A549 (cell line): Measurements from ENCODE around the gene ZNF831. TPM values are rescaled to one million over a fixed set of nuclear protein-coding genes. Genes with fewer than 3 reads are reported as not detected.

Experiments
- ATAC-seq, 2 experiments: fragments of 200-7000 bp in 1 of 2; fragments of >200 bp in 1 of 2; cut with Nextera tagmentation in 1 of 2; cut with Tn5 transposase in 1 of 2; 3 replicates each; pipeline versions ENCODE4 v1.8.0 to v1.9.1; 2018 to 2020; ENCODE audit warnings: mild to moderate bottlenecking in 1 of 2, moderate library complexity in 1 of 2
- CTCF ChIA-PET: fragments of 300-600 bp; sonication (Branson Sonifier 250); formaldehyde crosslinking; extraction: SDS; loops from one replicate; lab custom pipeline; 2021; ENCODE audit warnings: antibody characterized with exemption, inconsistent platforms; lab: Yijun Ruan, JAX
- POLR2A ChIA-PET: fragments of 350-600 bp; formaldehyde crosslinking; extraction: SDS; loops from one replicate; lab custom pipeline; 2021; ENCODE audit warnings: antibody characterized with exemption, inconsistent platforms; lab: Yijun Ruan, JAX
- DNase-seq, 2 experiments: peaks; one replicate each; pipeline versions ENCODE4 v3.0.0 to v3.0.0-alpha.2; 2011 to 2016; ENCODE audit warnings: low read depth in 1 of 2, low spot score in 1 of 2
- FAIRE-seq: peaks from 2 replicates; lab custom pipeline; 2011; peaks lifted over from hg19 to GRCh38; lab: Jason Lieb, UNC
- H3K27ac ChIP-seq, 2 experiments: fragments of >200 bp; sonication (Bioruptor Twin); formaldehyde crosslinking; 3 replicates each; pipeline ENCODE4 v1.5.1; 2016 to 2017
- H3K4me1 ChIP-seq: fragments of >200 bp; sonication (Bioruptor Twin); formaldehyde crosslinking; 3 replicates; pipeline ENCODE4 v1.6.1; 2016
- H3K4me2 ChIP-seq: fragments of >200 bp; sonication (Bioruptor Twin); formaldehyde crosslinking; 3 replicates; pipeline ENCODE4 v1.6.1; 2016
- H3K4me3 ChIP-seq: fragments of >200 bp; sonication (Bioruptor Twin); formaldehyde crosslinking; 3 replicates; pipeline ENCODE4 v1.5.1; 2016
- H3K9me3 ChIP-seq: fragments of >200 bp; sonication (Bioruptor Twin); formaldehyde crosslinking; 3 replicates; pipeline ENCODE4 v1.6.1; 2016
- CBX8 ChIP-seq: fragments of 200-600 bp; sonication (generic); IDR thresholded peaks from 2 replicates; pipeline ENCODE4 v1.6.1; 2016
- EHF ChIP-seq: fragments of 250-450 bp; sonication (Bioruptor Pico); IDR thresholded peaks from 2 replicates; pipeline ENCODE4 v1.5.0; 2020; ENCODE audit warnings: mild to moderate bottlenecking
- EHMT2 ChIP-seq: fragments of 200-600 bp; sonication (generic); IDR thresholded peaks from 2 replicates; pipeline ENCODE4 v1.6.1; 2016; ENCODE audit warnings: antibody characterized with exemption, low read depth, mild to moderate bottlenecking, moderate library complexity
- ELK1 ChIP-seq: fragments of 150-350 bp; IDR thresholded peaks from 2 replicates; pipeline ENCODE4 v1.6.1; 2014; ENCODE audit warnings: low read depth, mild to moderate bottlenecking, low read length
- ESRRA ChIP-seq: fragments of 150-350 bp; IDR thresholded peaks from 2 replicates; pipeline ENCODE4 v1.6.1; 2014; ENCODE audit warnings: mild to moderate bottlenecking, low read length, borderline replicate concordance
- GATA3 ChIP-seq: IDR thresholded peaks from 2 replicates; pipeline ENCODE4 v1.6.1; 2012; ENCODE audit warnings: borderline replicate concordance
- HES2 ChIP-seq: fragments of >200 bp; sonication (Bioruptor Twin); formaldehyde crosslinking; IDR thresholded peaks from 2 replicates; pipeline ENCODE4 v1.6.1; 2016
- HEYL ChIP-seq: fragments of 250-450 bp; sonication (Bioruptor Pico); IDR thresholded peaks from 2 replicates; pipeline ENCODE4 v1.8.0; 2021; ENCODE audit warnings: mild to moderate bottlenecking, moderate library complexity
- JUN ChIP-seq, 2 experiments: fragments of >200 bp; sonication (Bioruptor Twin); formaldehyde crosslinking; IDR thresholded peaks; 2 replicates in 1 of 2; 3 replicates in 1 of 2; pipeline ENCODE4 v1.6.1; 2016 to 2017
- MYC ChIP-seq: IDR thresholded peaks from 2 replicates; pipeline ENCODE4 v1.6.1; 2012; ENCODE audit warnings: mild to moderate bottlenecking, inconsistent platforms, low read length, improper control_type of control experiment, borderline replicate concordance
- NPAS2 ChIP-seq: fragments of 250-450 bp; sonication (Bioruptor Pico); IDR thresholded peaks from 2 replicates; pipeline ENCODE4 v1.8.0; 2022; ENCODE audit warnings: mild to moderate bottlenecking, moderate library complexity, borderline replicate concordance
- PHF8 ChIP-seq: fragments of 200-600 bp; sonication (generic); IDR thresholded peaks from 2 replicates; pipeline ENCODE4 v1.6.1; 2016; ENCODE audit warnings: low read depth, mild to moderate bottlenecking, antibody characterized with exemption, moderate library complexity, borderline replicate concordance
- POLR2A ChIP-seq: IDR thresholded peaks from 2 replicates; pipeline ENCODE4 v1.6.1; 2012; ENCODE audit warnings: mild to moderate bottlenecking, low read length
- RAD21 ChIP-seq, 2 experiments: fragments of >200 bp in 1 of 2; sonication (Bioruptor Twin) in 1 of 2; formaldehyde crosslinking in 1 of 2; IDR thresholded peaks in 1 of 2; conservative IDR thresholded peaks in 1 of 2; 2 replicates in 1 of 2; 3 replicates in 1 of 2; pipeline ENCODE4 v1.6.1; 2012 to 2018; ENCODE audit warnings: inconsistent platforms in 1 of 2
- RNF2 ChIP-seq: fragments of 200-600 bp; sonication (generic); IDR thresholded peaks from 2 replicates; pipeline ENCODE4 v1.6.1; 2016; ENCODE audit warnings: low read depth, mild to moderate bottlenecking, antibody characterized with exemption, moderate library complexity, borderline replicate concordance
- TFCP2L1 ChIP-seq: fragments of 250-450 bp; sonication (Bioruptor Pico); IDR thresholded peaks from 2 replicates; pipeline ENCODE4 v1.5.0; 2021; ENCODE audit warnings: mild to moderate bottlenecking
- USF2 ChIP-seq: fragments of 450-650 bp; IDR thresholded peaks from 2 replicates; pipeline ENCODE4 v1.6.1; 2014; ENCODE audit warnings: antibody characterized with exemption
- WGBS: methylation state at CpG from one replicate; pipeline ENCODE4 v1.1.6; 2017; ENCODE audit errors: missing lambda C conversion rate; 5-methylcytosine and 5-hydroxymethylcytosine counted together
- polyA plus RNA-seq, 4 experiments: library from polyadenylated mRNA; depleted of rRNA in 3 of 4; stranded (reverse); fragments of >200 nt; fragmentation: RNase III in 1 of 4; extraction: RNeasy Plus Mini Kit Qiagen cat#74134 plus additional on column Dnase treatment in 1 of 4; gene quantifications; 2 replicates in 3 of 4; 3 replicates in 1 of 4; pipeline ENCODE4 v1.2.3, GENCODE V29; 2011 to 2017

Gene ZNF831
- polyA plus RNA-seq, 2 of the 4 experiments (the other 2 are of a cell fraction): not detected

GRCh38 chr20:59192533-59192896 is 28.9 kb downstream of the ZNF831 start:
- DNase-seq (no peak), ATAC-seq (no peak), FAIRE-seq (no peak)
- Histone ChIP-seq H3K27ac (no peak overlapping the region), H3K4me1 (no peaks in the 10 kb centered on the region), H3K4me3 (no peak overlapping the region), H3K9me3 (no peaks in the 10 kb centered on the region), H3K4me2 (no peak overlapping the region)
- 61% methylated on average over 14 of the region's 25 CpGs for WGBS
- TF ChIP-seq EHF (CRISPR knock-in tag) (no peak), ESRRA (no peak), HES2 (no peak), EHMT2 (no peak), JUN (IDR thresholded peaks at IDR 0.05) (no peak), POLR2A (no peak), ELK1 (no peak), USF2 (no peak), CBX8 (no peak), TFCP2L1 (no peak), RNF2 (no peak)
- ChIA-PET POLR2A (no interaction called here), CTCF (no interaction called here)

GRCh38 chr20:59193325-59193724 is 29.7 kb downstream of the ZNF831 start:
- WGBS: 8% methylated on average over 7 of the region's 7 CpGs
- no peak for DNase-seq
- POLR2A ChIA-PET: no interaction called here
- H3K4me1 ChIP-seq: no peaks in the 10 kb centered on the region
- no peak overlapping the region for H3K4me2 ChIP-seq
- TF ChIP-seq NPAS2 (no peak), PHF8 (no peak), RNF2 (no peak), HES2 (no peak), CBX8 (no peak), GATA3 (no peak), MYC (no peak)
- TF ChIP-seq, all 56 proteins: peak for 0
- H3K27ac ChIP-seq: no peak overlapping the region
- no peak overlapping the region for H3K4me3 ChIP-seq
- no peaks in the 10 kb centered on the region for H3K9me3 ChIP-seq
- CTCF ChIA-PET: no interaction called here
- ATAC-seq: no peak
- no peak for FAIRE-seq

GRCh38 chr20:59194023-59194935 is 30.7 kb downstream of the ZNF831 start:
- CTCF ChIA-PET: interaction anchor here (0.7 to 1.2 kb wide), 2 partner anchors 8 to 128 kb away, joined by 3 read pairs; no protein-coding TSS in a partner anchor
- Histone ChIP-seq H3K4me2 (no peak overlapping the region), H3K4me1 (no peaks in the 10 kb centered on the region), H3K4me3 (no peak overlapping the region), H3K9me3 (no peaks in the 10 kb centered on the region), H3K27ac (no peak overlapping the region)
- FAIRE-seq (no peak), ATAC-seq (no peak; a peak in 1 of 6 replicates), DNase-seq (no peak)
- POLR2A ChIA-PET: no interaction called here
- no peak for TF ChIP-seq HEYL (CRISPR knock-in tag)
- no peak for TF ChIP-seq RAD21 (conservative IDR thresholded peaks at IDR 0.05 in 1 of 2, IDR thresholded peaks at IDR 0.05 in 1 of 2)
- 69% methylated on average over 21 of the region's 24 CpGs for WGBS
